Measurements from ENCODE around the gene CSNK1E. TPM values are rescaled to one million over a fixed set of nuclear protein-coding genes. Genes with fewer than 3 reads are reported as not detected.

CSNK1E gene
- total and polyA plus RNA-seq, 12 donors = 64.1 to 88.1 (median 79.3) TPM

- Histone ChIP-seq H3K9me3 (no peaks in the 10 kb centered on the region), H3K27me3 (no peaks in the 10 kb centered on the region), H3K27ac (peak overlapping the region; percentile 62 to 100 (median 99)), H3K36me3 (peaks cover 0 to 61% (median 10%) of the 10 kb centered on the region in 9 donors), H3K4me3 (no peak overlapping the region), H3K4me1 (peaks cover 48 to 89% (median 84%) of the 10 kb centered on the region in 9 donors)
- 86 to 89% methylated on average over 7 of the region's 7 CpGs for WGBS, 2 donors
- DNase-seq (no peak), ATAC-seq (no peak)
- no peak for TF ChIP-seq CTCF (IDR thresholded peaks at IDR 0.05)
- intact Hi-C loops (cut with DNase I) = loop anchor here in 8 of 10 donors (5.0 to 10.0 kb wide), 3 partner anchors 40 to 108 kb away; partner anchors contain the start of genes TMEM184B (in 5 of the 8) and MAFF (in 2 of the 8)
Measured at GRCh38 chr22:38312261-38312800, 4.9 kb downstream of the CSNK1E start.

- peaks cover 48 to 99% (median 95%) of the 10 kb centered on the region in 9 donors for H3K4me1 ChIP-seq
- intact Hi-C loops (cut with DNase I) = loop anchor here in 8 of 10 donors (5.0 to 10.0 kb wide), 3 partner anchors 39 to 106 kb away; partner anchors contain the start of genes TMEM184B (in 5 of the 8) and MAFF (in 2 of the 8)
- no peak for ATAC-seq
- H3K27ac ChIP-seq = peak overlapping the region in 9 of 10 donors; percentile 57 to 100 (median 98)
- peak overlapping the region in 2 of 10 donors; percentile 8 to 14 for H3K4me3 ChIP-seq
- H3K36me3 ChIP-seq = peaks cover 0 to 66% (median 10%) of the 10 kb centered on the region in 9 donors
- H3K27me3 ChIP-seq = no peaks in the 10 kb centered on the region
- TF ChIP-seq CTCF (IDR thresholded peaks at IDR 0.05) = no peak
- peak in 1 of 2 donors; percentile 68 for DNase-seq
- H3K9me3 ChIP-seq = no peaks in the 10 kb centered on the region
- WGBS, 2 donors = 34 to 55% methylated on average over 4 of the region's 4 CpGs
Measured at GRCh38 chr22:38311323-38311620, 6.0 kb downstream of the CSNK1E start.

- intact Hi-C loops (cut with DNase I) = loop anchor here in 8 of 10 donors (5.0 to 10.0 kb wide), 3 partner anchors 38 to 106 kb away; partner anchors contain the start of genes TMEM184B (in 5 of the 8) and MAFF (in 2 of the 8)
- Histone ChIP-seq H3K36me3 (peaks cover 0 to 66% (median 10%) of the 10 kb centered on the region in 9 donors), H3K4me3 (peak overlapping the region in 3 of 10 donors; percentile 3 to 14 (median 8)), H3K27ac (peak overlapping the region; percentile 20 to 100 (median 98)), H3K4me1 (peaks cover 50 to 100% (median 98%) of the 10 kb centered on the region in 9 donors), H3K9me3 (no peaks in the 10 kb centered on the region), H3K27me3 (no peaks in the 10 kb centered on the region)
- no peak for TF ChIP-seq CTCF (IDR thresholded peaks at IDR 0.05)
- DNase-seq (peak in 1 of 2 donors; percentile 44), ATAC-seq (peak in 4 of 8 donors; percentile 2 to 28 (median 16))
- WGBS, 2 donors = 58 to 59% methylated on average over 18 of the region's 18 CpGs
Measured at GRCh38 chr22:38310518-38311322, 6.5 kb downstream of the CSNK1E start.
